H1 (cell line): Measurements from ENCODE around the gene KANSL3. TPM values are rescaled to one million over a fixed set of nuclear protein-coding genes. Genes with fewer than 3 reads are reported as not detected.

Experiments used
- CTCF ChIA-PET: fragments of 300-600 bp; sonication (Branson Sonifier 250); formaldehyde crosslinking; loops from one replicate; lab custom pipeline; 2021; ENCODE audit not compliant: partially characterized antibody; lab: Charles Lee
- POLR2A ChIA-PET: fragments of 300-600 bp; sonication (Branson Sonifier 250); formaldehyde crosslinking; loops from one replicate; lab custom pipeline; 2021; ENCODE audit warnings: inconsistent platforms; ENCODE audit not compliant: partially characterized antibody; lab: Charles Lee
- DNase-seq, 2 experiments: peaks; one replicate each; pipeline versions ENCODE4 v3.0.0 to v3.0.0-alpha.2; 2010 to 2022; ENCODE audit warnings: low spot score in 2 of 2, low read depth in 1 of 2, mixed read lengths in 1 of 2
- FAIRE-seq: peaks from 2 replicates; lab custom pipeline; 2011; peaks lifted over from hg19 to GRCh38; lab: Jason Lieb, UNC
- H2AFZ ChIP-seq: 2 replicates; pipeline ENCODE4 v1.8.1; 2012; ENCODE audit warnings: low read length, inconsistent platforms
- H2AK5ac ChIP-seq: 2 replicates; pipeline ENCODE4 v1.6.1; 2013; ENCODE audit warnings: low read depth, low read length
- H2BK120ac ChIP-seq: replicated peaks from 2 replicates; pipeline ENCODE3; 2013; ENCODE audit warnings: low read depth, low read length, inconsistent platforms
- H2BK12ac ChIP-seq: 2 replicates; pipeline ENCODE4 v1.6.1; 2013; ENCODE audit warnings: low read depth, low read length
- H2BK15ac ChIP-seq: 2 replicates; pipeline ENCODE4 v1.6.1; 2013; ENCODE audit warnings: low read length
- H2BK20ac ChIP-seq: 2 replicates; pipeline ENCODE4 v1.6.1; 2013; ENCODE audit warnings: low read length
- H2BK5ac ChIP-seq: 2 replicates; pipeline ENCODE4 v1.6.1; 2013; ENCODE audit warnings: low read depth, low read length
- H3K14ac ChIP-seq: 2 replicates; pipeline ENCODE4 v1.6.1; 2013; ENCODE audit warnings: inconsistent platforms; ENCODE audit not compliant: insufficient read length
- H3K18ac ChIP-seq: 2 replicates; pipeline ENCODE4 v1.6.1; 2013; ENCODE audit warnings: low read length; ENCODE audit errors: extremely low read depth
- H3K23ac ChIP-seq: 2 replicates; pipeline ENCODE4 v1.6.1; 2013; ENCODE audit warnings: inconsistent platforms; ENCODE audit not compliant: insufficient read length
- H3K23me2 ChIP-seq: 2 replicates; pipeline ENCODE4 v1.6.1; 2013; ENCODE audit warnings: low read depth, low read length
- H3K27ac ChIP-seq: 2 replicates; pipeline ENCODE4 v1.6.1; 2011; ENCODE audit warnings: low read depth, low read length, inconsistent platforms
- H3K27me3 ChIP-seq, 4 experiments: replicated peaks in 1 of 4; 1 replicate in 1 of 4; 2 replicates in 3 of 4; pipeline versions ENCODE4 v1.6.1 to v1.8.1; 2011 to 2013; ENCODE audit warnings: low read length in 3 of 4, mild to moderate bottlenecking in 3 of 4, inconsistent platforms in 2 of 4, mixed read lengths in 2 of 4, moderate library complexity in 1 of 4; ENCODE audit not compliant: control insufficient read depth in 3 of 4, insufficient read depth in 3 of 4; ENCODE audit errors: extremely low read depth in 1 of 4
- H3K36me3 ChIP-seq, 4 experiments: 2 replicates each; pipeline versions ENCODE4 v1.6.1 to v1.8.1; 2011 to 2013; ENCODE audit warnings: mild to moderate bottlenecking in 4 of 4, low read length in 3 of 4, moderate library complexity in 2 of 4, control low read depth in 1 of 4, inconsistent platforms in 1 of 4; ENCODE audit not compliant: insufficient read depth in 4 of 4, control insufficient read depth in 2 of 4
- H3K4ac ChIP-seq: replicated peaks from 2 replicates; pipeline ENCODE3; 2013; ENCODE audit warnings: low read length, low read depth, mixed read lengths, inconsistent platforms; ENCODE audit not compliant: insufficient read length
- H3K4me1 ChIP-seq, 4 experiments: replicated peaks in 1 of 4; 1 replicate in 1 of 4; 2 replicates in 3 of 4; pipeline versions ENCODE4 v1.6.1 to v1.8.1; 2011 to 2013; ENCODE audit warnings: low read length in 3 of 4, inconsistent platforms in 2 of 4, mixed read lengths in 1 of 4; ENCODE audit not compliant: insufficient read depth in 4 of 4, control insufficient read depth in 3 of 4
- H3K4me2 ChIP-seq, 2 experiments: 2 replicates each; pipeline versions ENCODE4 v1.6.1 to v1.8.1; 2011 to 2013; ENCODE audit warnings: low read depth in 2 of 2, low read length in 2 of 2, control low read depth in 1 of 2, inconsistent platforms in 1 of 2, mild to moderate bottlenecking in 1 of 2; ENCODE audit not compliant: insufficient read depth in 1 of 2
- H3K4me3 ChIP-seq, 4 experiments: fragments of 200-600, 300-600 bp in 1 of 4; sonication (generic), shearing (Covaris generic), sonication (Bioruptor Twin) in 1 of 4; 2 replicates each; pipeline versions ENCODE4 v1.5.1 to v1.8.1; 2011 to 2016; ENCODE audit warnings: low read length in 4 of 4, low read depth in 3 of 4, control low read depth in 2 of 4, inconsistent platforms in 2 of 4, mild to moderate bottlenecking in 2 of 4, mixed read lengths in 1 of 4, moderate library complexity in 1 of 4; ENCODE audit not compliant: insufficient read depth in 2 of 4; ENCODE audit errors: extremely low read depth in 1 of 4
- H3K56ac ChIP-seq: replicated peaks from 2 replicates; pipeline ENCODE3; 2013; ENCODE audit warnings: low read depth, mild to moderate bottlenecking, mixed read lengths, low read length, inconsistent platforms; ENCODE audit not compliant: insufficient read length
- H3K79me1 ChIP-seq: 2 replicates; pipeline ENCODE4 v1.6.1; 2013; ENCODE audit warnings: low read depth, low read length, control low read depth
- H3K79me2 ChIP-seq, 2 experiments: 2 replicates each; pipeline versions ENCODE4 v1.6.1 to v1.8.1; 2012 to 2013; ENCODE audit warnings: low read length in 2 of 2, mild to moderate bottlenecking in 2 of 2, inconsistent platforms in 1 of 2; ENCODE audit not compliant: insufficient read depth in 2 of 2, control insufficient read depth in 1 of 2
- H3K9ac ChIP-seq, 4 experiments: replicated peaks in 1 of 4; 1 replicate in 1 of 4; 2 replicates in 3 of 4; pipeline versions ENCODE4 v1.6.1 to v1.8.1; 2011 to 2013; ENCODE audit warnings: low read depth in 3 of 4, low read length in 3 of 4, control low read depth in 2 of 4, mild to moderate bottlenecking in 2 of 4, moderate library complexity in 2 of 4, inconsistent platforms in 1 of 4; ENCODE audit errors: extremely low read depth in 1 of 4
- H3K9me3 ChIP-seq, 2 experiments: 2 replicates each; pipeline versions ENCODE4 v1.6.1 to v1.8.1; 2012 to 2013; ENCODE audit warnings: mild to moderate bottlenecking in 2 of 2, moderate library complexity in 2 of 2, control low read depth in 1 of 2, inconsistent platforms in 1 of 2, low read depth in 1 of 2, low read length in 1 of 2, mixed read lengths in 1 of 2; ENCODE audit not compliant: insufficient read depth in 2 of 2
- H4K20me1 ChIP-seq, 2 experiments: replicated peaks in 1 of 2; 2 replicates each; pipeline versions ENCODE3 to v1.8.1; 2011 to 2013; ENCODE audit warnings: inconsistent platforms in 2 of 2, low read length in 2 of 2, mild to moderate bottlenecking in 1 of 2; ENCODE audit not compliant: insufficient read depth in 2 of 2, control insufficient read depth in 1 of 2
- H4K5ac ChIP-seq: 2 replicates; pipeline ENCODE4 v1.6.1; 2013; ENCODE audit warnings: low read length, low read depth, mixed read lengths, inconsistent platforms; ENCODE audit not compliant: insufficient read length
- H4K8ac ChIP-seq: 2 replicates; pipeline ENCODE4 v1.8.0; 2013; ENCODE audit warnings: mild to moderate bottlenecking, moderate library complexity, low read length, inconsistent platforms; ENCODE audit not compliant: insufficient read depth; ENCODE audit errors: extremely low read depth
- H4K91ac ChIP-seq: replicated peaks from 2 replicates; pipeline ENCODE3; 2013; ENCODE audit warnings: low read length, mixed read lengths, inconsistent platforms; ENCODE audit not compliant: insufficient read length
- CBX8 ChIP-seq: fragments of 300-800, 300-1000 bp; sonication (generic); IDR thresholded peaks from 2 replicates; pipeline ENCODE4 v1.7.1; 2016; ENCODE audit warnings: low read depth, low read length, borderline replicate concordance
- CEBPB ChIP-seq: IDR thresholded peaks from 2 replicates; pipeline ENCODE4 v1.6.1; 2012; ENCODE audit warnings: low read depth, low read length
- CREB1 ChIP-seq: IDR thresholded peaks from 2 replicates; pipeline ENCODE4 v1.6.1; 2012; ENCODE audit warnings: inconsistent platforms
- MAFK ChIP-seq: IDR thresholded peaks from 2 replicates; pipeline ENCODE4 v1.6.1; 2012; ENCODE audit warnings: low read depth, mild to moderate bottlenecking, improper control_type of control experiment, low read length
- RNF2 ChIP-seq: fragments of 200-900, 300-1000 bp; sonication (generic); IDR thresholded peaks from 2 replicates; pipeline ENCODE4 v1.7.1; 2016; ENCODE audit warnings: borderline replicate concordance, low read depth, mild to moderate bottlenecking, antibody characterized with exemption, low read length; ENCODE audit not compliant: poor library complexity, severe bottlenecking; ENCODE audit errors: missing control alignments
- SIN3A ChIP-seq, 2 experiments: IDR thresholded peaks in 1 of 2; conservative IDR thresholded peaks in 1 of 2; 2 replicates each; pipeline ENCODE4 v1.6.1; 2011 to 2012; ENCODE audit warnings: low read length in 2 of 2, improper control_type of control experiment in 1 of 2, low read depth in 1 of 2, mild to moderate bottlenecking in 1 of 2
- TCF12 ChIP-seq: IDR thresholded peaks from 2 replicates; pipeline ENCODE4 v1.6.1; 2011; ENCODE audit warnings: low read depth, mild to moderate bottlenecking, low read length
- WGBS, 2 experiments: shearing (Covaris generic) in 1 of 2; methylation state at CpG; one replicate each; pipeline versions ENCODE4 v1.1.6 to v1.1.7; 2013 to 2015; ENCODE audit warnings: low lambda C conversion rate in 2 of 2, mixed read lengths in 2 of 2, inconsistent platforms in 1 of 2, low coverage in 1 of 2, missing lambda C conversion rate in 1 of 2; ENCODE audit not compliant: insufficient replicate concordance in 2 of 2, insufficient coverage in 1 of 2, insufficient read length in 1 of 2; ENCODE audit errors: extremely low coverage in 1 of 2, missing lambda C conversion rate in 1 of 2; 5-methylcytosine and 5-hydroxymethylcytosine counted together
- polyA plus RNA-seq, 7 experiments: library from polyadenylated mRNA; depleted of rRNA in 3 of 7; stranded (reverse) in 5 of 7; unstranded in 2 of 7; fragments of >200 nt in 5 of 7; fragments of 200-250 nt in 2 of 7; gene quantifications; 1 replicate in 5 of 7; 2 replicates in 1 of 7; 4 replicates in 1 of 7; pipeline versions ENCODE4 v1.2.1 to v1.2.3, GENCODE V29; 2011 to 2013; ENCODE audit warnings: missing spikeins in 2 of 7, mixed read lengths in 2 of 7
- total RNA-seq: library from RNA; stranded (reverse); fragmentation: NEBNext Ultra II Directional; extraction: Animal tissue kit (Norgen Biotek cat#: 25700); gene quantifications from 2 replicates; pipeline ENCODE4 v1.2.1, GENCODE V29; 2021

The KANSL3 gene
- total and polyA plus RNA-seq, 2 of the 8 experiments (the other 6 are each of a cell fraction or from before 2014, with no cell fraction given): 19.8 to 31.4 TPM

- no peak overlapping the region for H3K9ac ChIP-seq
- no peak overlapping the region for H2BK5ac ChIP-seq
- H3K9me3 ChIP-seq: peaks cover 0 to 5% of the 10 kb centered on the region in 2 experiments; a peak in 1 of 4 replicates
- H3K23me2 ChIP-seq: 0 out of 2 replicates have a peak, but pooled peaks cover 1% of the 10 kb centered on the region
- H3K79me1 ChIP-seq: no peaks in the 10 kb centered on the region
- ChIA-PET POLR2A (interaction anchor here (5.4 kb wide), 1 partner anchor 12 kb away, joined by 33 read pairs; the partner anchor contains the start of gene ARID5A), CTCF (interaction anchor here (0.7 to 13.1 kb wide), 21 partner anchors 11 to 305 kb away, joined by 3 to 361 read pairs (median 3); partner anchors contain the start of gene ARID5A)
- peaks cover 0 to 2% (median 0%) of the 10 kb centered on the region in 4 experiments; a peak in 3 of 7 replicates for H3K27me3 ChIP-seq
- DNase-seq (no peak), FAIRE-seq (no peak)
- no peak overlapping the region for H3K27ac ChIP-seq
- no peak overlapping the region for H2BK20ac ChIP-seq
- no peak overlapping the region for H2AK5ac ChIP-seq
- 90% methylated on average over 14 of the region's 14 CpGs; no CpG with 5 or more reads in 1 of the 2 experiments for WGBS, 2 experiments
- H3K4ac ChIP-seq: no peak overlapping the region
- H3K4me3 ChIP-seq: no peak overlapping the region
- H3K4me1 ChIP-seq: peaks cover 2 to 26% (median 8%) of the 10 kb centered on the region in 4 experiments; a peak in 6 of 7 replicates
- 0 out of 2 replicates have a peak overlapping the region, but pooled peaks have one; percentile 50 for H2BK12ac ChIP-seq
- H3K23ac ChIP-seq: no peak overlapping the region
- peak overlapping the region; percentile 8; the same call in 1 of the 2 replicates for H4K8ac ChIP-seq
- H4K20me1 ChIP-seq: peaks cover 0 to 2% of the 10 kb centered on the region in 2 experiments
- no peaks in the 10 kb centered on the region for H3K79me2 ChIP-seq
- no peak overlapping the region for H3K18ac ChIP-seq
- H3K14ac ChIP-seq: no peak overlapping the region
- H3K36me3 ChIP-seq: no peaks in the 10 kb centered on the region
- H3K56ac ChIP-seq: no peak overlapping the region
- H3K4me2 ChIP-seq: no peak overlapping the region
- no peak overlapping the region for H2BK120ac ChIP-seq
- H4K5ac ChIP-seq: no peak overlapping the region
- no peak overlapping the region for H2BK15ac ChIP-seq
- no peak overlapping the region for H2AFZ ChIP-seq
- no peak overlapping the region for H4K91ac ChIP-seq
- TF ChIP-seq CREB1: no peak
- no peak for TF ChIP-seq CBX8
- no peak for TF ChIP-seq SIN3A (conservative IDR thresholded peaks at IDR 0.05 in 1 of 2, IDR thresholded peaks at IDR 0.05 in 1 of 2; ENCODE audit: low read depth in 1 of 2, low read length in 2 of 2)
- TF ChIP-seq CEBPB: no peak
- TF ChIP-seq RNF2: no peak
- no peak for TF ChIP-seq MAFK
- TF ChIP-seq TCF12: no peak
Measured at GRCh38 chr2:96550787-96551604, 87.1 kb downstream of the KANSL3 start.
